Muscle of arm (tissue), 12 donors: ENCODE results near the gene KCNQ2. TPM values are rescaled to one million over a fixed set of nuclear protein-coding genes. Genes with fewer than 3 reads are reported as not detected.
A peak's percentile ranks its signal among the peaks of the same experiment; 100 is the strongest.

Experiments
- DNase-seq: peaks from one replicate; pipeline ENCODE4 v3.0.0-alpha.2; 2013
- polyA plus RNA-seq, 12 donors: library from polyadenylated mRNA; unstranded; fragments of 120-200 nt; gene quantifications; one replicate each; pipeline ENCODE4 v1.2.1, GENCODE V29; 2013; ENCODE audit not compliant: insufficient read length in 12 of 12

Gene KCNQ2
- polyA plus RNA-seq, 12 donors = 1.6 to 5.4 (median 2.9) TPM; not detected in 1

DNA sequence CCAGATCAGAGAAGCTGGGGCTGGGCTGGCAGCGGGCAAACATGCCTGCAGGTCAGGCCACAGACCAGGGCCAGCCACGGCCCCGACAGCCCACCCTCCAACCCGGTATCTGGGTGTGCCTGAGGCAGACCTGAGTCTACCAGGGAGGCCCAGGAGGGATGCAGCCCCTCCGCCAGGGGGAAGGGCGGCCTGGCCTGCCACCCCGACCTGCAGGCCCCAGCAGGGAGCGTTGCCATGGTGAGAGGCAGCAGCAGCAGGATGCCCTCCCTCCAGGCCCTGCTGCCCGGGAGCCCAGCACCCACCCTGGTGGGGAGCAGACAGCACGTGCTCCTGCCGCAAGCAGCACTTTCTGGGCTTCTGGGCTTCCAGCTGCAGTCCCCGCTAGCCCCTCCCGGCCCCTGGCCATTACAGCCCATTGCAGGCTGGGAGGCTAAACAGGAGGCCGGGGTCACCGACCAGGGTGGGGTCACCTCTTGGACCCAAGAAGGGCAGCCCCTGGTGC is 30.3 kb upstream of the KCNQ2 start:
- DNase-seq = no peak

DNA sequence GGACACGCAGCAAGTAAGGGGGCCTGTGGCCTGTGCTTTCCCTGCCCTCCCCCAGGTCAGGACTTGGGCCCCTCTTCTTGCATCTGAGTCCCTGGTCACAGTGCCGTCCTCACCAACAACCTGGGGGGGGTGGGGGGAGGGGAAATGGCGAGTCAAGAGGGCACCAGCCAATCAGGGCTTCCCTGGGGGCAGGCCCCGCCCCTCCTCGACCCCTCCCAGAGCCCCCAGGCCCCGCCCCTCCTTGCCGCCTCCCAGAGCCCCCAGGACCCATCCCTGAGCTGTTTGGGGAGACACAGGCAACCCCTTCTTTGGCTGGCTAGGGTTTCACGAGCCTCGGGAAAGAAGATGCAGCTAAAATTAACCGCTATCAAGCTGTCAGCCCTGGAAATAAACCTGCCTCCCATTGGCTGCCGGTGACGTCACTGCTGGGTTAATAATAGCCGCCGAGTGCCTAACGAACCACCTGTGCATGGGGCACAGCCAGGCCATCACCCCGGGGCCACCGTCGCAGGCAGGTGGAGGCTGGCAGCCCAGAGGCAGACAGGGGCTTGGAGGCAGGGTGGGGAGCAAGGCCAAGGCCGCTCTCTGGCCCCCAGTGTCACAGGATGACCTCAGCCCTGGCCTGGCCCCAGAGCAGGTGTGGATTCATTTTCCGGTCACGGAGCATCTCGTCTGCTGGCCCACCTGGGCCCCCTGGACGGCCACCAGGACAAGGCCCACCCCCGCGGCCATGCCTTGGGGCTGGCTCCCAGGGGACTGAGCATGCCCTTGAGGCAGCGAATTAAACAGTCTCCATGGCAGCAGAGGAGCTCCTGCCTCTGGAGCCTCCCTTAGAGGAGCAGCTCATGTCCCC is 29.6 kb upstream of the KCNQ2 start:
- no peak for DNase-seq

DNA sequence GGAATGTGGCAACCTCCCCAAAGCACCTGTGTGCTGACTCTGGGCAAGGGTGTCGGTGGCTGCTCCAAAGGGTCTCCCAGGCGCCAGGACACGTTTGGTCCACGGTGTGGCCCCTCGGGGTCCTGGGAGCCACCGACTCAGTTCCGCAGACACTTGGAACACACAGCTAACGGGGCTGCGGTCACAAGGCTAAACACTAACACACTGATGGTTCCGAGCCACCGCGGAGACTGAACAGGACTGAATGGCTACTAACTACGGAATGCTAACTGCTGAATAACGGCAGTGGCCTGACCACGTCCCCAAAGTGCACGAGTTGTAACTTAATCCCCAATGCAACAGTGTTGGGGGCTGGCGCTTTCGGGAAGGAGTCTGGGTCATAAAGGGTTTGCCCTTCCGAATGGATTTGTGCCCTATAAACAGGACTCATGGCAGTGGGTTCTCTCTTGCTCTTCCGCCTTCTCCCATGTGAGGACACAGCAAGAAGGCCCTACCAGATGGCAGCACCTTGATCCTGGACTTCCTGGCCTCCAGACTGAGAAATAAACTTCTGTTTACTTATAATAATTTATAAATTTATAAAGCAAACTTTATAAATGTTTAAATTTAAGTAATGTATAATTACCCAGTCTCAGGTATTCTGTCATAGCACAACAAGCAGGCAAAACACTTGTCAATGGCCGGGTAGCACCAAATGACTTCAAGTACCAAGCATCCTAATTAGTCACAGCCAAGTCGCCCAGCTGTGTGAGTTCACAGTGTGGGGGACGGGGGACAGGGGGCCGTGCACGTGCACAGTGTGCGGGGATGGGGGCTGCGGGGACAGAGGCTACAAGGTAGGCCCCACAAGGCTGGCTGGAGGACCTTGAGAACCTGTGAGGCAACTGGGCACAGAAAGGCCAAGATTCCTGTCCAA is 28.7 kb upstream of the KCNQ2 start:
- DNase-seq = no peak

DNA sequence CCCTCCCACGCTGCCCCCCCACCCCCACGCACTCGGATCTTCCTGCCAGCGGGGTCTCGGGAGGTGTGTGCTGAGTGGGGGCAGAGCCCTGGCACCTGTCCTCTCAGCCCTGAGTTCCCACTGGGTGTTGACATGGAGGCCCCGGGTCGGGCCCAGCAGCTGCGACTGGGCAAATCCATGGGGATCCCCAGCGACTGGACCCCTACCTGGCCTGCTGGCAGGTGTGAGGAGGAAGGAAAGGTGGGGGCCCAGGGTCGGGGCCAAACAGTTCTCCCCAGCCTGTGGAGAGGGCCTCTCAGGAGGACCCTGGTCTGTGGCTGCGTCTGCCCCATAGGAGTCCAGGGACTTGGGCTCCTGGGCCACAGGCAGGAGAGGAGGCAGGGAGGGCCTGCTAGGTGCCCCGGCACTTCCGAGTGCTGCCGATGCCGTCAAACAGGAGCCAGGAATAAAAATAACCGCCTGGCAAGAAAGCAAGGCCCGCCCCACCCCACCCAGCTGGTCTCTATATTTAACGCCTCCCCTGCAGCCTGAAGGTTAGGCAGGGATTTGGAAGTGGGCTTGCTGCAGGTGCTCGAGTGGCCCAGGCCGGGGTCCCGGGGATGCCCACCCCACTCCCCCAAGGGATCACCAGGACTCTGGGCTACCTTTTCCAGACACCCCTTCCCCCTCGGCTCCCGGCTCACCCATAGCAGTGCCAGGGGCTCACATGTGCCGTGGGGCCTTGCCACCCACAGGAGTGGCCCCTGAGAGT is 27.9 kb upstream of the KCNQ2 start:
- DNase-seq = no peak

DNA sequence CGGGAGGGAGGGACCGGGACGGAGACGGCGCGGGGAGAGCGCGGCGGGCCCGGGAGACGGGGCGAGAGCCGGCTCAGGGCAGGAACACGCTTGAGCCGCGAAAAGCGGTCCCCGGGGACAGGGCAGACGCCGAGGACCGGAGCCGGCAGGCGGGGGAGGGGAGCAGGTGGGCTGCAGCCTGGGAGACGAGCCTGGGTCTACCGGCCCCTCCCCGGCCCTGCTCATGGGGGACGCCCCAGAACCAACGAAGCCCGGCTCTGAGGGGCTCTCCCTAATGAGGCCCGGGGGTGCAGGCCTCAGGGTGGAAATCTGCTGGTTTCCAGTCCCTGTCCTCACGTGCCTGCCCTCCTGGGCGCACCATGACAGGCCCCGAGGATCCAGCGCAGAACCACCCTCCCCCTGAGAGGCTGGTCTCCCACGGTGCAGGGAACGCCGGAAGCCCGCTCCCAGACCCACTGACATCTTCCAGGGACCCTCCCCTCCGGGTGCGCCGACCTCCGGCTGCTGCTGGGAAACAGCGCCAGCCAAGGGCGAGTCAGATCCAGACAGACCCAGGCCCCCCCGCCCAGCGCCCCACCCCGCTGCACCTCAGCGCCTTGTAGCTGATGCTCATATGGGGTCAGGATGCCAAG is 27.0 kb upstream of the KCNQ2 start:
- no peak for DNase-seq

DNA sequence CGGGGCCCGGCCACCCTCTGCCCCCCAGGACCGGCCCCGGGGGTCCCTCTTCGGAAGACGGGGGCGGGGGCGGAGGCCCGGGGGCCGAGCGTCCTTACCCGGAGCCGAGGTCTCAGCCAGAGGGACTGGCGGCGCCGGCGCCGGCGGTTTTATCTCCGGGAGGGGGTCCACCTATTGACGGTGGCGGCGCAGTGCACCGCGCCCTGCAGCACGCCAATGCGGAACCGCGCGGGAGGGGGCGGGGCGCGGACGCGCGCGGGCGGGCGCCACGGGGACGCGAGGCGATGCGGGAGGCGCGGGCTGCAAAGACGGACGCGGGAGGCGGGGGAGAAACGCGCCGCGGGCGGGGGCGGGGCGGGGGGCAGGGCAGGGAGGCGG is 26.5 kb upstream of the KCNQ2 start, which contains the start of gene EEF1A2:
TSS of gene EEF1A2 (minus strand) at position 124 of the 378 bp plus-strand sequence. CDS start 1,320 bp downstream, outside the sequence.
- DNase-seq = no peak

DNA sequence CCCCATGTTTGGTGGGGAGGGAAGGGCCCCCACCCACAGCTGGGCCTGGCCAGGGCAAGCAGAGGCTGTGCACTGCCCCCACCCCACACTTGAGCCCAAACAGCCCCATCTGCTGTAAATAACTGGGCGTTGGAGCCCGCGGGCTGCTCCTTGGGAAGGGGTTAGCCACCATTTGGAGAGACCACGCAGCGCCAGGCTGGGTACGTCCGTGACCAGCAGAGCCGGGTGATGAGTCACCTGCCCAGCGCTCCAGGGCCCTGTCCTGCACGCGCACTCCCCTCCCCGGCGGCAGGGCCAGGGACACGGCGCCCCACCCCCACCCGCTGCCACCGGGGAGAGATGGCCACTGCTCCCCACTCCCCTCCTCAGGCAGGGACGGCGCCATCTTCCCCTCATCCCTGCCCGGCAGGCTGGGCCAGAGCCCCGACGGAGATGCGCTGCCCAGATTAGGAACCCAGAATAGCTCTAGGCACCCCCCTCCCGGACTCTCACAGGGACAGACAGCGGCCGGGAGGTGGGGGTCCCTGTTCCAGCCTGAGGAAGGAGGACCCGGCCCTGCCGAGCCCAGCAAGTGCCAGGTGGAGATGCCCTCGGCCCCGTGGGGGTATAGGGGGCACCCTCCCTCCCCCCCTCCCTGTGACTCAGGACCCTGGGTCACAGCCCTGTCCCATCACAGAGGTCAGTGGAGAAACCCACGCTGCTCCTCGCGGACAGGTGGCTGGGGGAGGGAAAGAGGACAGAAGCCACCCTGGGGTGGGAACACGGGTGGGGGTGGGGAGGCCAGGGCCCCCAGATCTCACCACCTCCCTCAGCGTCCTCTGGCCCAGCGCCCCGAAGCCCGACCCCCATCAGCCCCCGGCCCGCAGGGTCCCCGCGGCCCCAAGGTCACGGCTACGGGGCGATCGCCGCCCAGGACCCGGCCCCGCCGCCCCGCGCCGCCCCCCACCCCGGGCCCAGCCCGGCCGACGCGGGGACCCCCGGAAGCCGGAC is 25.8 kb upstream of the KCNQ2 start:
- no peak for DNase-seq

DNA sequence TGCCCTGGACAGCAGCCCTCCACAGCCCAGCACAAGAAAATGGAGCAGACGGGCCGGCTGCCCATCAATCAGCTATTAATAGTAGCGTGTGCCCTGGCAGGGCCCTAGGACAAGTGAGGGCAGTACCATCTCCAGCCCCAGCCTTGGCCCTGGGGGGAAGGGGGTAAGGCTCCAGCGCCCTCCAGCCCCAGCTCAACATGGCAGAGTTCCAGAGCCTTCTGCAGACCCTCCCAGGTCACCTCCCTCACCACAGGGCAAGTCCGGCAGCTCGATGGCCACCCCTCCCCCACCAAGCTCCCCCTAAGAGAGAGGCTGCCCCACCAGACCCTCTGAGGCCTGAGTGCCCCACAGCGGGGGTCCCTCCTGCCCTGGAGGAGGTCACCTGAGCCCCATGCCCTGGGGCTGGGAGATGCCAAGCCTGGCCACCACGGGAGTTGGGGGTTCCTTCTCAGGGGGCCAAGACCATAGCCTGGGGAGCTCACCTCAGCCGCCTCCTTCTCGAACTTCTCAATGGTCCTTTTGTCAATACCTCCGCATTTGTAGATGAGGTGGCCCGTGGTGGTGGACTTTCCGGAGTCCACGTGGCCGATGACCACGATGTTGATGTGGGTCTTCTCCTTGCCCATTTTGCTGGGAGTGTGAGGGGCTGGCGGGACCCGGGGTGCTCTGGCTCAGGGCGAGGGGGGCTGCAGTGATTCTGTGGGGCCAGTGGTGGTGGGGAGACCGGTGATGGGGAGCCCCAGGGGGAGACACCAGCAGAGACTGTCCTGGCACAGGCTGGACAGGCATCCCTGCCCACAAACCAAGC is 24.9 kb upstream of the KCNQ2 start:
- DNase-seq = no peak

DNA sequence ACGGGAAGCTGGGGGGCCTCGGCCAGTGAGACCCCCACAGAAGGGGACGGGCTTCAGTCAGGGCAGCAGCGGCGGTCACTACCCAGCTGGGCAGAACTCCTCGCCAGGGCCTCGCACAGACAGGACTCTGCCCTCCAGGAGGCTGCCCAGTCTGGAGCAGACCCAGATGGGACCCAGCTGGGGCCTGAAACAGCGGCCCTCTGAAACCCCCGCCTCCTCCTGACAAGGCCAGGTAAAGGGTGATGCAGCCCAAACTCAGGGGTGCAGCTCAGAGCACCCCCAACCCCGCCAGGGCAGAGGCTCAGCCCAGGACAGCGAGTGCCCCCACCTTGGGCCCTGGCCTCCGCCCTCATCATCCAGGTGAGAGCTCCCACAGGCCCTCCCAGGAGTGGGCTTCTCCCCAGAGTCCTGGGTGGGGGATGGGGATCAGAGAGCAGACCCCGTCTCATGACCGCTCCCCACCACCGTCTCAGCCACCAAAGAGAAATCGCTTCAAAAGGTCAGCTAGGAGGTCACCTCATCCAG is 24.2 kb upstream of the KCNQ2 start:
- no peak for DNase-seq

DNA sequence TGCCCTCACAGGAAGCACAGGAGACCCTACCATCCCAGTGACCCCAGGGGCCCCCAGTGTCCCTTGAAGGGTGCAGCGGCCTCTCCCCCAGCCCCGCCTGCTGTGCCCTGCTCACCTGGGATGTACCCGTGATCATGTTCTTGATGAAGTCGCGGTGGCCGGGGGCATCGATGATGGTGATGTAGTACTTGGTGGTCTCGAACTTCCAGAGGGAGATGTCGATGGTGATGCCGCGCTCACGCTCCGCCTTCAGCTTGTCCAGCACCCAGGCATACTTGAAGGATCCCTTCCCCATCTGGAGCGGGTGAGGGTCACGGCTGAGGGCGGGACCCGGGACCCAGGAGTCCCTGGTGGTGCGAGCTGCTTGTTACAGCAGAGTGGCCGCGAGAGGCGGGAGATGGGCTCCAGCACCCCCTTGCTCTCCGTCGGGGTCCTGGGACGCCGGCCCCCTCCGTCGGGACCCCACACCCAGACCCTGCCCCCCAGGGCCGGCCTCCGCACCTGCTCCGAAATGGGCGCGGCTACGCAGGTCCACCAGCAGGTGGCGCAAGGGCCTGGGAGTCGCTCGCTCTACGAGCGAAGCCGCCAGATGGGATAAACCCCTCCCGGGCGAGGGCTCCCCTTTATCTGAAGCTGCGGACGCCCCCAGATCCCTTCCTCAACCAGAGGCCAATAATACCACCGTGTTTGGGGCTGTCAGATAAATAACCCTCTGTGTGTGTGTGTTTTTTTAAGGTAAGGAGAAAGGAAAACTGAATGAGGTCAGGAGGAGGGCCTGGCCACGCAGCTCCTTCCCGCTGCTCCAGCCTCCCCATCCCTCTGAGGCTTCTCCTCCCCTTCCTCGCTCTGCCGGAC is 23.5 kb upstream of the KCNQ2 start:
- DNase-seq = peak; percentile 58

DNA sequence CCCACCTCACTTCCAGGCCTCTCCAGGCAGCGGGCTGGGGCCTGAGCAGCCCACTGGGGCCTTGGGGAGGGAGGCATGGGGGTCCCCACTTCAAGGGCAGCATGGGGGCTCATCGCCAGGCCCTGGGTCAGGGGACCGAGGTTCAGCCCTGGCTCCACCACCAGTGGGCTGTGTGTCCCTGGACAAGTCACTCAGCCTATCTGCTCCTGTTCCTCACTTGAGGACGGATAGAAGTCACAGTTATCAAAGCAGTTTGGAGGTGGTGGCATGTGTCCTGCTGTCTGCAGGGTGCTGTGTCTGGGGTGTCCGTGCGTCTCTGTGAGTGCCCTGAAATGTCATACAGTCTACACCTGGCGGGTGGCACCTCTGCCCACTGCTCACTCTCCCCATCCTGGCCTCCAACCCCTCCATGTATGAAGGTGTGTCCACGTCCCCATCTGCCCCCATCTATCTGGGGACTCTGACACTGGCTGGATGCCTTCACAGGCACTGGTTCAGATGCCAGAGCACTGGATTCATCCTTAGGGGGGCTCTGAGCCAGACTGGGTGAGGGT is 22.8 kb upstream of the KCNQ2 start:
- DNase-seq = no peak

DNA sequence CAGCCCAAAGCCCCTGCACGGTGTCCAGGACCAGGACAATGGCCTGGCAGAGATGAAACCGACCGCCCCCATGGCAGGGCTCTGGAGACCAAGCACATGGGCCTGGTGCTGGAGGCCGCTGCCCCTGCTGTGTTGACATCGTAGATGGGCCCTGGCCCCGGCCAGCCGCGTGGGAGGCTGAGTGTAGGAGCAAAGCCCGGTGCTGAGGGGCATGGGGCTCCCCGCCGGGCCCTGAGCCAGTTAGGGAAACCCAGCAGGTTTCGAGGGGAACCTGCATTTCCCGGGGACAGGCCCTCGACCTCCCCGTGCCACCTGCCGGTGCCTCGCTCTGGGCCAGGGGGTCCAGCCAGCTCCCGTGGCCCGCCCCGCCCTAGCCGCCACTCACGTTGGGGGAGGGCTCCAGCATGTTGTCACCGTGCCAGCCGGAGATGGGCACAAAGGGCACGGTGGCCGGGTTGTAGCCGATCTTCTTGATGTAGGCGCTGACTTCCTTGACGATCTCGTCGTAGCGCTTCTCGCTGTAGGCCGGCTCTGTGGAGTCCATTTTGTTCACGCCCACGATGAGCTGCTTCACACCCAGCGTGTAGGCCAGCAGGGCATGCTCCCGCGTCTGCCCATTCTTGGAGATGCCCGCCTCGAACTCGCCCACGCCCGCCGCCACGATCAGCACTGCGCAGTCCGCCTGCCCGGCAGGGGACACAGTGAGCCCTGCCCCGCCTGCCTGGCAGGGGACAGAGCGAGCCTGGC is 22.1 kb upstream of the KCNQ2 start:
- DNase-seq = no peak

DNA sequence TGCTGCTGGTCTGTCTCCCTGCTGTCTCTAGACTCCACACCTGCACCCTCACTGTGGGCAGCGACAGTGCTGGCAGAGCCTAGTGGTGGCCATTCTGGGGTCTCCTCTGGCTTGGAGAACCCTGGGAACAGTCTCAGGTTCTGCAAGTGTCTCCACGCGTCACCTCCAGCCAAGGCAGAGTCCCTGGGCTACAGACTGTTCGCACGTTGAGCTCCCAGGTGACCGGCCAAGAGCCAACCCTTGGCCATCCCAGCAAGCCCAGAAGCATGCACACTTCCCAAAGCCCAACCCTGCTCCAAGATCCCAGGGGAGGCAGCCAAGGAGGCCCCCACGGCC is 21.6 kb upstream of the KCNQ2 start:
- DNase-seq = no peak

DNA sequence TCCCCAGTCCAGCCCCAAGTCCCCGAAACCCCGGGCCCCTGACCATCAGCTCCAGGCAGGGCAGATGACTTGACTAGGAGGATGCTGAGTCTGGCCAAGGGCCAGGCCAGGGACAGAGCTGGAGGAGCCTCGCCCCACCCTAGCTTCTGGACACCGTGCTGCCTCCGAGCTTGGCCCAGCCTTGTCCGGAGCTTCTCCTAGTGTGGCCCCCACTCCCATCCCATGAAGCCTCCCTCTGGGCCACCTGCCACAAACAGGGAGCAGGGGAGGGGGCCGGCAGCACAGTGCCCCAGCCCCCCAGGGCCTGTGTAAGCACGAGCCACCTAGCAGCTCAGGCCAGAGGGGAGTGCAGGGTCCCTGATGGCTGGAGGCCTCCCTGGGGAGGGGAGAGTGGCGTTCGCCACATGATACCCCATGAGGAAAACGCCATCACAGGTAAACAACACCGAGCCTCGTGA is 21.1 kb upstream of the KCNQ2 start:
- no peak for DNase-seq

DNA sequence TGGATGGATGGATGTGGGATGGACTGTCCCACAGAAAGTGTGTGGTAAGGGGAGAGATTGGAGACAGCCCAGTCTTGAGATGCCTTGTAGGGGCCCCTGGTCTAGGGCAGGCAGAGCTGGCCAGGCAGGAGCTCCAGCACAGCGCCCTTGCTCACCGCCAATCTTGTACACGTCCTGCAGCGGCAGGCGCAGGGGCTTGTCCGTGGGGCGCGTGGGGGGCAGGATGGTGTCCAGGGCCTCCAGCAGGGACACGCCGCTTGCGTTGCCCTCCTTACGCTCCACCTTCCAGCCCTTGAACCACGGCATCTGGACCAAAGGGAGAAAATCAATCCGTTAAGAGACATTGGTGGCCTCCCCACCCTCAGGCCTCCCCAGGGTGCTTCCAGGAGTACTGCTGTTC is 20.5 kb upstream of the KCNQ2 start:
- no peak for DNase-seq

DNA sequence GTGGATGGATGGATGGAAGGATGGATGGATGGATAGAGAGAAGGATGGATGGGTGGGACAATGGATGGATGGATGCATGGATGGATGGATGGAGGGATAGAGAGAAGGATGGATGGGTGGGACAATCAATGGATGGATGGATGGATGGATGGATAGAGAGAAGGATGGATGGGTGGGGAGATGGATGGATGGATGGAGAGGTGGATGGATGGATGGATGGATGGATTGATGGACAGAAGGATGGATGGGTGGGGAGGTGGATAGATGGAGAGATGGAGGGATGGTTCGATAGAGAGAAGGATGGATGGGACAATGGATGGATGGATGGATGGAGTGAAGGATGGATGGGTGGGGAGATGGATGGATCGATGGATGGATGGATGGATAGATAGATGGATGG is 20.1 kb upstream of the KCNQ2 start:
- no peak for DNase-seq
